RPMI7951 (cell line): ENCODE results near the gene SKAP1. TPM values are rescaled to one million over a fixed set of nuclear protein-coding genes. Genes with fewer than 3 reads are reported as not detected.
"Not testable (repeated sequence)": the region's sequence is repeated elsewhere in the genome, so short reads cannot be mapped to it uniquely, and the experiment has no call there.

Experiments used
- DNase-seq: peaks from one replicate; pipeline ENCODE4 v3.0.0-alpha.2; 2012; ENCODE audit warnings: low read depth
- total RNA-seq: library from RNA; depleted of rRNA; stranded (reverse); fragments of >200 nt; shearing (Covaris generic); gene quantifications from 2 replicates; pipeline ENCODE4 v1.2.3, GENCODE V29; 2014

The SKAP1 gene
- total RNA-seq, 1 experiment from 2014 or later, result not detected

- DNase-seq, result no peak
These were observed 16.2 kb downstream of the SKAP1 start for GRCh38 chr17:48413613-48414405.

DNA sequence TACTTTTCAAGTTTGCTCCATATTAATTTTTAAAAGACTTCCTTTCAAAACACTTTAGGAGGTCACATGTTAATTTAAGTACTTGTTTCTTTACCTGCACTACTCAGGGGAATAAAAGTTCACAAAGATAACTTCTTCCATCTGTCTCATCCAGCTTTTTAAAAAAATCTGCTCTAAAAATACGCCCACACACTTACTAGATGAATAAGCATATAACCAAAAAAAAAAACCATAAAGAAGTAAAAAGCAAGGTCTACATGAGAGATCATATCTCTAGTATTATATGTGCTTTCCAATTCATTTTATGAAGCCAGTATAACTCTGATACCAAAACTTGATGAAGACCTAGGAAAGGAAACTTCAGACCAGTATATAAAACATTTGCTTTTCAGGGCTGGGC lies 17.2 kb downstream of the SKAP1 start:
- no peak for DNase-seq

DNA sequence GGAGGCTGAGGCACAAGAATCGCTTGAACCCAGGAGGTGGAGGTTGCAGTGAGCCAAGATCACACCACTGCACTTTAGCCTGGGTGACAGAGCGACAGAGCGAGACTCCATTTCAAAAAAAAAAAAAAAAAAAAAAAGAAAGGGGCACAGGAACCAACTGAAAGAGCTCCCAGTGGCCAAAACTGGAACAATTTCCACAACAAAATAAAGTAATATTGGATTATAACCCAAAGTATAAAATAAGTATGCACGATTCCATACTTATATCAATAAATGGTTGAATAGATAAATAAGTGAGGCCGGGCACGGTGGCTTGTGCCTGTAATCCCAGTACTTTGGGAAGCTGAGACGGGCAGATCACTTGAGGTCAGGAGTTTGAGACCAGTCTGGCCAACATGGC lies 19.2 kb downstream of the SKAP1 start:
- not testable (repeated sequence) for DNase-seq

DNA sequence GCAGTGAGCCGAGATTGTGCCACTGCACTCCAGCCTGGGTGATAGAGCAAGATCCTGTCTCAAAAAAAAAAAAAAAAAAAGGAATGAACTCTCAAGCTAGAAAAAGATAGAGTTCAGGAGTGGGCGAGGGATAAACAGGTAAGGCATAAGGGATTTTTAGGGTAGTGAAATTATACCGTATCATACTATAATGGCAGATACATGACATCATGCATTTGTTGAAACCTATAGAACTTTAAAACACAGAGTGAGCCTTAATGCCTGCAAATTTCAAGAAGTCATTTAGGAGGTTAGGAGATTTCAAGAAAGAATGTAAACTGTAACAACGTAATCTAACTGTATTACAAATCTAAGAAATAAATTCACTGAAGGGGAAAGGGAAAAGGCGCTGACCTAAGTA lies 20.4 kb downstream of the SKAP1 start:
- no peak for DNase-seq

DNA sequence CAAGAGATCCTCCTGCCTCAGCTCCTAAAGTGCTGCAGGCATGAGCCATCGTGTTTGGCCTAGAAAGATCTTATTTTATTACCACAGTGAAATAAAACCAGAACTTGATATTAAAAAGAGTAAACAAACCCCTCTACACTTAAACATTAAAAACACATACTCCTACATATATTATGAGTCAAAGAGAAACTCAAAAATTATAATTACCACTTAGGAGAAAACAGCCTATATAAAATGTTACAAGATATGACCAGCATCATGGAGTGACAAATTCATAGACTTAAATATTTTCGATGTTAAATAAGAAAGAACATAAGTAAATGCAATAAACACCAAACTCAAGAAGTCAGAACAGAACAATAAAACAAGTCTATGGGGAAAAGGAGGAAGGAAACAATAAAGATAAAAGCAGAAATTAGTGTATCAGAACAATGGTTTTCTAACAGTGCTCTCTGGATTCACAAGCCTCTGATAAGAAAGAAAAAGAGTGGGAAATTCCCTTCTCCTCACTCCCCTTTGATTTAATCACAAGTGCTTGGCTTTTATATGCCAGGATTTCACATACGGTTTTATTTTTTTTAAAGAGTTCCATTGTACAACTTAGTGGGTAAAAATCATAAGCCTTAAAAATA lies 23.0 kb downstream of the SKAP1 start:
- DNase-seq, result no peak

DNA sequence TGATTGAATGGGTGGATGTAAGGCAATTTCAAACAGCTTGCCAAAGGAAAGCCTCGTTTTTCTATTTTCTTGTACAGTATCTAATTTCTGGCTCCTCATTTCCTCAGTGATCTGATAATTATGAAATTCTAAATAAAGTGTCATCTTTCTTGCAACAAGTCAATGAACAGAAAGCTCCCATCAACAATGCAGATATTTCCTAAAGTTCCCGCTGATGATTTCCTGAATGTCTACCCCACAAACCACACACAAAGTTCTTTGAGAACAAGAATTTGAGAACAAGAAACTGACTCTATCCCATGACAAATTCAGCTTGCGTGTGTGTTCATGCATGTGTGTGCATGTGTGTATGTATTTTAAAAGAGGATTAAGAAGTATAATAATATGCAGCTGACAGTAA lies 35.2 kb downstream of the SKAP1 start:
- no peak for DNase-seq

GRCh38 chr17:48393283-48393682 lies 36.7 kb downstream of the SKAP1 start:
- no peak for DNase-seq

DNA sequence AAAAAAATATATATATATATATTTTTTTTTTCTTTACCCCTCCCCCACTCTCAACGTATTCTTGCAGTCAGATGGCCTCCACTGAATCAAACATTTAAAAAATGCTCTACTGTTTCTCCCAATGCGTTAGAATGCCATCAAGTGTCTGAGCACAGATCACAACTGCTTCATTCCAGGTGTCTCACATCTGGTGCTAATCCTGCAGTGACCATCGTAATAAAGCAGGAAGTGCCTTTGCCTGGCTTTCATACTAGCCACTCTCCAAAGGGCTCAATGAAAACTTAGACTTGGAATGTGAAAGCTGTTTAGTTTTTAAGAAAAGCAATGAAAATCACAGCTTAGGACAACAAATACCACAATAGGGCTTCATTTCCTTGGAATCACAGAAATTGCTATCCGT lies 37.2 kb downstream of the SKAP1 start:
- peak; percentile 32 for DNase-seq

GRCh38 chr17:48391444-48391843 lies 38.6 kb downstream of the SKAP1 start:
- DNase-seq, result no peak

DNA sequence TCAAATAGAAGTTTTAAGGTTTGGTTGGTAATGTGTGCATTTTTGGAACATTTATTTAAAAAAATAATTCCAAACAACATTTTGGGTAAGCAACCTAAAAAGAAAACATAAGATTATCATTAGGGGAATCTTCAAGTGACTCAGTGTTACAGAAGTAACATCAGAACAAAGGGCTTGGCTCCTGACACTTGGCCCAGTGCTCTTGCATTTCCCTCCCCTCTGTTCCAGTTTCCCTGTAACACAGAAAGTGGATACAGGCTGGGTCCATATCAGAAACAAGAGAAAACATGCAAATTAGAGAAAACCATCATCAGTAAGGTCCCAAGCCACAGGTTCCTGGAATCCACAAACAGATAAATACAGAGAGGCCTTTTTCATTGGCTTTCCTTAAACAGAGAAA lies 40.1 kb downstream of the SKAP1 start:
- no peak for DNase-seq

GRCh38 chr17:48388955-48389743 lies 40.9 kb downstream of the SKAP1 start:
- DNase-seq, result no peak

DNA sequence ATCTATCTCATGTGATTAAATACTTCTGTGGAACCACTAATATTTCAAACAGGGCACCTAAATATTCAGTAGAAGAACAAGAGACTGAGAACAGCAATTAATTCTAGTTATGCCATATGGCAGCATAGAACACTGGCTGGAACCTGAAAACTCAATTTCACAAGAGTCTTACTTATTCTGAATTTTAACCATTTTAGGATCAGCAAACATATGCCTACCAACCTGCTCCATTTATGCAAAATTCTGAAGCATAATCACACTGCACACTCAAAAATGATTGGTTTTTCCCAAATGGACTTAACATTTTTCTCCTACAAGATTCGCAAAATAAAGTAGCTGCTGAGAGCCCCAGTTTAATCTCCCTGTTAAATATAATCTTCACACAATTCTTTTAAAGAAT lies 43.2 kb downstream of the SKAP1 start:
- no peak for DNase-seq

DNA sequence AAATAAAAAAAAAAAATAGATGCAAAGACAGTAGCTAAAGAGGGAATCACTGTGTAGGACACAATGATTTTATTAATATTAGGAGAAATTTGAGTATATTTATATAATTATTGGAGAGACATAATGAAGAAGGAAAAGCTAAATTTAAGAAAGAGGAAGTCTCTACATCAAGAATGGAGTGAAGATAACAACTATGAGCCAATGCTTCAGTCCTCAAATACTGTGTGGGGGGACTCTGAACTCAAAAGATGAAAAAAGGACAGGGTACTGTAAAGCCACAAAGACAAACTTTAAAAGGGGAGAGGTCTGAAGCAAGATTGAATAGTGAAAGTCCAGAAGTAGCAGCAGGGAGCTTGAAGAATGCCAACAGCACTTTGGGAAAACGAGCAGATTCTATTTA lies 44.7 kb downstream of the SKAP1 start:
- no peak for DNase-seq

DNA sequence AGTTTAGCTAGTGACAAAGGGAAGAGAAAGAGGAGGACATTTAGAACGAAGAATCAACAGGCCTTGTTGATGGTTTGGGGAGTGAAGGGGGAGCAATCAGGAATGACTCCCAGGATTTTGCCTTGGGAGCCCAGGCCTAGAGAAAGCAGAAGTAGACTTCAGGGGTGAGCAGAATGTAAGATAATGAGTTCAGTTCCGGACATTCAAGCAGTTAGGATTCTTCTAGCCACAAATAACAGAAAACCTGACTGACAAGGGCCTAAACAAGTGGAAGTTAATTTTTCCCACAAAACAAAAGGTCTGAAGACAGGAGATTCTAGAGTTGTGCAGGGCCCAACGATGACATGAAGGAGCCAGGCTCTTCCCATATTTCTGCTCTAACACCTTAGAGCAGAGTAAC lies 45.9 kb downstream of the SKAP1 start:
- DNase-seq, result no peak

DNA sequence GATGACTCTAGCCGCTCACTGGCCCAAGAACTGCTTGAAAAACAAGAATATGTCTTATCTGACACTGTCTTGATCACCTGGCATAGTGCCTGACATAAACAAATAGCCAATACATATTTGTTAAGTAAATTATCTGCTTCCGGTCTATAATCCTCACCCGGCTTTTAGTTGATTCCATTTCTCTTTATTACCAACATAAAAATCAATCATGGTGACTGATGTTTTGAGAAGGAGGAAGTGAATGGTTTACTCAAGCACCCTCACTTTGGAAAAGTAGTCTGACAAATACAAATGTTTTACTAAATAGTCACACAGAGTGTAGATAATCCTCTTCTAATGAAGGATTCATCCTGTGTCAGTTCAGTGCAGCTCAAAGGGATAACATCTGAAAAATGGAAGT lies 47.0 kb downstream of the SKAP1 start:
- DNase-seq, result no peak

- no peak for DNase-seq
These were observed 51.2 kb downstream of the SKAP1 start for GRCh38 chr17:48378708-48379392.

- DNase-seq, result no peak
These were observed 51.8 kb downstream of the SKAP1 start for GRCh38 chr17:48378238-48378637.

GRCh38 chr17:48376682-48377325 lies 53.2 kb downstream of the SKAP1 start:
- no peak for DNase-seq

- peak; percentile 16 for DNase-seq
These were observed 54.7 kb downstream of the SKAP1 start for GRCh38 chr17:48375356-48375755.

DNA sequence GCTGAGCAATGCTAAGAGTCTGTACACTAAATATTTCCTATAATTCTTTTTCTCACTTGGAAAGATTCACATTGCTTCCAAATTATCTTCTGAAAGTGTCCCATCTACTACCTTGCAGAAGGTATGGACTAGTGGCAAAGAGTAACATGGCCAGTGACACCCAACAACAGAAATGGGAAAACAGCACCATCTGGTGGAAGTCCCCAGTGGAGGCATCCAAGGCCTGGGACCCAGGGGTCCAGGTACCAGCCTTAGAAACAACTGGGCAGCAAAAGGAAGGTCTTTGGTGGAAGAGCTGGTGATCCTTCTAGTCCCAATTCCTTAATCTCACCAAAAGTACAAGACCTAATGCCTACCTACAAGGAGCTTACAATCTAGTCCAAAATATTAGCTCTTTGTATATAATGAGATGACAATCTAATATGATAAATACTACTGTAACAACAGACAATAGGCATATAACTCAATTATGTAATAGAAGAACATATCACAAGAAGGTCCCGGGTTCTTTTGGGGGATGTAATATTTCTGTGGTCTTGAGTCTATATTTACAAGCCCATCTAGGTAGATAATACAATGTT lies 55.3 kb downstream of the SKAP1 start:
- peak; percentile 19 for DNase-seq

DNA sequence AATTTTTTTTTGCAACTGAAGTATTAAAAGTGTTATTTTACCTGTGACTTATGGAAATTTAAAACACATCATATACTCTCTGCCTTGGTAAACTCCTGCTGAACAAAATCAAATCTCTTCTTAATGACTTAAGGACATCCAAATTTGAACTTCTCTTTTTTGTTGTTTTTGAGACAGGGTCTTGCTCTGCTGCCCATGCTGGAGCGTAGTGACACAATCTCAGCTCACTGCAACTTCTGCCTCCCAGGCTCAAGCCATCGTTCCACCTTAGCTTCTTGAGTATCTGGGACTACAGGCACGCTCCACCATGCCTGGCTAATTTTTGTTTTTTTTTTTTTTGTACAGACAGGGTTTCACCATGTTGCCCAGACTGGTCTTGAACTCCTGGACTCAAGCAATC lies 56.1 kb downstream of the SKAP1 start:
- no peak for DNase-seq
